ENCODE data around the gene DHRS12.

Gene DHRS12

GRCh38 chr13:51801631-51802099 is 2.3 kb downstream of the DHRS12 start:
- Histone ChIP-seq H3K79me2 (ENCODE audit: insufficient read depth, low read depth) (no peaks in the 10 kb centered on the region), H4K20me1 (ENCODE audit: insufficient read depth) (no peaks in the 10 kb centered on the region), H3K9ac (peak overlapping the region; percentile 88; the same call in 1 of the 2 replicates), H3K36me3 (ENCODE audit: insufficient read depth) (no peaks in the 10 kb centered on the region), H2AFZ (ENCODE audit: low read depth) (no peak overlapping the region), H3K4me2 (peak overlapping the region; percentile 50), H3K27ac (peak overlapping the region; percentile 88; the same call in 1 of the 2 replicates), H3K4me3 (IDR thresholded peaks at IDR 0.05; ENCODE audit: insufficient read depth, low read depth, low read length) (no peak overlapping the region), H3K4me1 (ENCODE audit: low read depth, poor library complexity, severe bottlenecking) (peaks cover 40% of the 10 kb centered on the region), H3K27me3 (ENCODE audit: insufficient read depth, low read depth) (no peaks in the 10 kb centered on the region)
- TF ChIP-seq CTCF (conservative IDR thresholded peaks at IDR 0.05; ENCODE audit: low read depth, low read length) = no peak

GRCh38 chr13:51800486-51800885 is 3.5 kb downstream of the DHRS12 start:
- H3K79me2 ChIP-seq (ENCODE audit: insufficient read depth, low read depth) = no peaks in the 10 kb centered on the region
- H3K4me3 ChIP-seq (IDR thresholded peaks at IDR 0.05; ENCODE audit: insufficient read depth, low read depth, low read length) = no peak overlapping the region

DNA sequence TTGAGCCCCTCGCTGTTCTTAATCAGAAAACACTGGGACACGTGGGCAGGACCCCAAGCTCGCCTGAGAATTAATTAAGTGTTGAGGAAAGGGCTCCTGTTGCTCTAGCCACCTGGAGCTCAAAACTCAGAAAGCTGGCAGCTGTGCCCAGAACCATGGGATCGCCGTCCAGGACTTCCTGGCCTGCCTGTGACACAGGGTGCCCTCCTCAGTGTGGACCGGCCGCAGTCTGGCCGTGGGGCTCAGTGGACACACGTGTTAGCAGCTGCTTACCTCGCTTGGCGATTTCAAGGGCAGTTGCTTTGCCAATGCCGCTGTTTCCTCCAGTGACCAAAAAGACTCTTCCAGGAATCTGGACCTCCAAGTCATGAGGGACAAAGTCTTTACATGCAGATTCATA is 4.7 kb downstream of the DHRS12 start:
- Histone ChIP-seq H3K9ac (no peak overlapping the region), H3K4me3 (IDR thresholded peaks at IDR 0.05; ENCODE audit: insufficient read depth, low read depth, low read length) (no peak overlapping the region), H4K20me1 (ENCODE audit: insufficient read depth) (no peaks in the 10 kb centered on the region), H3K79me2 (ENCODE audit: insufficient read depth, low read depth) (no peaks in the 10 kb centered on the region), H3K36me3 (ENCODE audit: insufficient read depth) (no peaks in the 10 kb centered on the region), H2AFZ (ENCODE audit: low read depth) (no peak overlapping the region), H3K27ac (no peak overlapping the region), H3K4me2 (no peak overlapping the region), H3K27me3 (ENCODE audit: insufficient read depth, low read depth) (no peaks in the 10 kb centered on the region), H3K4me1 (ENCODE audit: low read depth, poor library complexity, severe bottlenecking) (peaks cover 37% of the 10 kb centered on the region)
- TF ChIP-seq CTCF (conservative IDR thresholded peaks at IDR 0.05; ENCODE audit: low read depth, low read length) = no peak

More at GRCh38 chr13:51800486-51800885, 3.5 kb downstream of the DHRS12 start:
- Histone ChIP-seq H2AFZ (ENCODE audit: low read depth) (no peak overlapping the region), H4K20me1 (ENCODE audit: insufficient read depth) (no peaks in the 10 kb centered on the region), H3K27ac (no peak overlapping the region), H3K27me3 (ENCODE audit: insufficient read depth, low read depth) (no peaks in the 10 kb centered on the region), H3K9ac (no peak overlapping the region), H3K4me2 (no peak overlapping the region), H3K36me3 (ENCODE audit: insufficient read depth) (no peaks in the 10 kb centered on the region), H3K4me1 (ENCODE audit: low read depth, poor library complexity, severe bottlenecking) (peaks cover 40% of the 10 kb centered on the region)
- TF ChIP-seq CTCF (conservative IDR thresholded peaks at IDR 0.05; ENCODE audit: low read depth, low read length) = no peak

DNA sequence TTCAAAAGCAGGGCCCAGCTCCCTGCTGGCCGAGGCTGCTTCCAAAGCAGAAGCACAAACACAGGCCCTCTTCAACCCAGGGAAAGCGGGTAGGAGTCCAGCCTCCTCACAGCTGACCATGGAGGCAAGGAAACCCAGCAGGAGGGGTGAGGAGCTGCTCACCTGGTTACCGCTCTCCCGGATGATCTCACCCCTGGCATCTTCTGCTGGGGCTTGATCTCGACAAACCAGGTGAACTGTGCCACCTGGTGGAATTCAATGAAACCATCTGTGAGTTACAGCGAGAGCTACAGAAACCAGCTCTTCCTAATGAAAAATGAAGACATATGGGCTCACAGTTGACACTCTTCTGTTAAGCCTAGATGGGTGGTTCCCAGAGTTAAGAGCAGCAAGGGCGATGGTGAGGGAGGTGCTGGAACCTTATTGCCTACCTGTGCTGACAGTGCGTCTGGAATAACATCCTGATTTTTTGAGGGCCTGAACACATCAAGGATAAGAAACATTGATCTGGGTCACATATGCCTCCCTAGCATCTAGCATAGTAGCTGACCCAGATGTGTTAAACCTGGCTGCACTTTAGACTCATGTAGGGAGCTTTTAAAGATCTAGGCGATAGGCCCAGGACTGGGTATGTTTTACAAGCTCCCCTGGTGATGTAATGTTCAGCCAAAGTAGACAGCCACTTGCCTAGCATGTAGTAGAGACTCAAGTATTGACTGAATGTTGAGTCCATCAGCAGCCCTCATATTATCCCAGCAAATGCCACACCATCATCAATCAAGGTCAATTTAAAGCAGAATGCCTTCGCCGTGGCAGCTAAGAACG is 6.1 kb downstream of the DHRS12 start:
- Histone ChIP-seq H3K4me3 (IDR thresholded peaks at IDR 0.05; ENCODE audit: insufficient read depth, low read depth, low read length) (no peak overlapping the region), H3K27ac (no peak overlapping the region), H3K36me3 (ENCODE audit: insufficient read depth) (no peaks in the 10 kb centered on the region), H3K27me3 (ENCODE audit: insufficient read depth, low read depth) (no peaks in the 10 kb centered on the region), H3K79me2 (ENCODE audit: insufficient read depth, low read depth) (no peaks in the 10 kb centered on the region), H3K4me1 (ENCODE audit: low read depth, poor library complexity, severe bottlenecking) (peaks cover 34% of the 10 kb centered on the region), H3K4me2 (no peak overlapping the region), H3K9ac (no peak overlapping the region), H4K20me1 (ENCODE audit: insufficient read depth) (no peaks in the 10 kb centered on the region), H2AFZ (ENCODE audit: low read depth) (peak overlapping the region; percentile 26; the same call in 1 of the 2 replicates)
- TF ChIP-seq CTCF (conservative IDR thresholded peaks at IDR 0.05; ENCODE audit: low read depth, low read length) = peak; percentile 53; the same call in 1 of the 2 replicates

All from KMS-11 (cell line).